GM12892 (cell line): ENCODE measurements around the gene SLC25A39.

Experiments
- POLR2A ChIP-seq: IDR thresholded peaks from 2 replicates; pipeline ENCODE4 v1.6.1; 2011; ENCODE audit warnings: low read depth, low read length, control low read depth
- POLR2AphosphoS5 ChIP-seq: IDR thresholded peaks from 2 replicates; pipeline ENCODE4 v1.6.1; 2011; ENCODE audit warnings: low read depth, low read length, control low read depth
- TAF1 ChIP-seq: IDR thresholded peaks from 2 replicates; pipeline ENCODE4 v1.6.1; 2011; ENCODE audit warnings: low read depth, mild to moderate bottlenecking, control low read depth, low read length, borderline replicate concordance

DNA sequence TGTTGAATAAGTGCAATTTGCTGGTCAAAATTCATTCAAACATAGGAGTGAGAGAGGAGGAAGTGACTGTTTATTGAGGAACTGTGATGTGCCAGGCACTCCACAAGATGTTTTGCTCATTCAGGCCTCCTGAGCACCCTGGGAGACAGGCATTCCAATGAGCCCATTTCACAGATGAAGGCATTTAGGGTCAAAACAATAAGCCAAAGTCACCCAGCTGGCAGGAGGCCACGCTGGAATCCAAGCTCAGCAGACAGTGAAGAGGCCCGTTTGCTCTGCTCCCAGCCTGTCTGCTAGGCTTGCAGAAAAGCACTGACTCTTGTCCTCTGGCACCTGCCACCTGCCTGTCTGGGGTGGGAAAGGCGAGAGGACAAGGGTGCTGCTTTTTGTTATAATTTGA, 10.1 kb upstream of the SLC25A39 start:
- TF ChIP-seq POLR2AphosphoS5 = no peak
- no peak for TF ChIP-seq POLR2A
- no peak for TF ChIP-seq TAF1
